ENCODE measurements around the gene DDO.
A peak's percentile ranks its signal among the peaks of the same experiment; 100 is the strongest.

The DDO gene

DNA sequence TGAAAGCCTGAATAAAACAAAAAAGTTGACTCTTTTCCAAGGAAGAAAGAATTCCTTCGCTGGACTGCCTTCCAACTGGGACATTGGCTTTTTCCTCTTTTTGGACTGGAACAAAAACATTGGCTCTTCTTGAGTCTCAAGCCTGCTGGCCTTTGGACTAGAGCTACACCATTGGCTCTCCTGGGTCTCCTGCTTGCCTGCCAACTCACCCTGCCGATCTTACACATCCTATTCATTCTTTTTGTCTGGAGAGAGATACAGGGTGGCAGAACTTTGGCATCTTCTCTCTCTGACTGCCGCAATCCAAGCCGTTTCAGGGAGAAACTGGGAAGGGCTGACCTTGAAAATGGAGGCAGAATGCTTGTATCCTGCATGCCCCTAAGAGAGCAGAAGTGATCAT lies 20.2 kb downstream of the DDO start:
- Histone ChIP-seq H3K27me3 (peaks cover 3 to 8% (median 8%) of the 10 kb centered on the region in 11 experiments; a peak in 20 of 22 replicates), H4K20me1 (no peaks in the 10 kb centered on the region), H3K4me1 (peaks cover 5 to 18% (median 16%) of the 10 kb centered on the region in 10 experiments; a peak in 19 of 20 replicates), H3K4me2 (0 out of 22 replicates have a peak overlapping the region, but pooled peaks of 1 of the 11 experiments have one; percentile 10), H3K9me3 (replicated peaks in 1 of 11) (peaks cover 0 to 4% (median 0%) of the 10 kb centered on the region in 11 experiments; a peak in 1 of 22 replicates), H3K9ac (no peak overlapping the region), H3K36me3 (no peaks in the 10 kb centered on the region), H3K27ac (no peak overlapping the region), H3K4me3 (no peak overlapping the region)
- no peak for TF ChIP-seq Cebpa-rat (IDR thresholded peaks at IDR 0.05)

DNA sequence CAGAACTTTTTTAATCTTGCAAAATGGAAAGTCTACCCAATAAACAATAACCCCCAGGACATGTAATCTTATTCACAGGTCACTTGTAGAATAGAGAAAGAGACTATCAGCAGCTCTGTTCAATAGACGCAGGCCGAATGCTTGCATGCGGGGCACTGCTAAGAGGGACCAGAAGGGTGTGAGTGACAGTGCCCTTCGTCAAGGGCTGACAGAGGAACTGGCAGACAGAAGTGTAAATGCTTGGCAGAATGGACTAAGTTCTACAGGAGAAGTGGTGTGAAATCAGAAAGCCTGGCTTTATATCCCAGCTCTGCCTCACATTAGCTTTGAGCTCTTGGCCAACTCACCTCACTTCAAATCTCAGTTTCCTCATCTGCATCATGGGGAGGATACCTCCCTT lies 21.0 kb downstream of the DDO start:
- Histone ChIP-seq H3K27me3 (peaks cover 0 to under 1% (median under 1%) of the 10 kb centered on the region in 11 experiments; a peak in 5 of 22 replicates), H3K4me3 (no peak overlapping the region), H3K36me3 (no peaks in the 10 kb centered on the region), H3K4me1 (peaks cover 5 to 20% (median 19%) of the 10 kb centered on the region in 10 experiments; a peak in 18 of 20 replicates), H3K9ac (no peak overlapping the region), H4K20me1 (no peaks in the 10 kb centered on the region), H3K27ac (no peak overlapping the region), H3K4me2 (no peak overlapping the region), H3K9me3 (replicated peaks in 1 of 11) (no peaks in the 10 kb centered on the region)
- TF ChIP-seq Cebpa-rat (IDR thresholded peaks at IDR 0.05), result no peak

- no peak for TF ChIP-seq Cebpa-rat (IDR thresholded peaks at IDR 0.05)
- no peak overlapping the region for H3K9ac ChIP-seq
- peaks cover 0 to 26% (median 14%) of the 10 kb centered on the region in 10 experiments; a peak in 16 of 20 replicates for H3K4me1 ChIP-seq
- no peak overlapping the region for H3K4me2 ChIP-seq
- H4K20me1 ChIP-seq, result no peaks in the 10 kb centered on the region
- no peak overlapping the region for H3K4me3 ChIP-seq
- H3K27me3 ChIP-seq, result no peaks in the 10 kb centered on the region
- H3K36me3 ChIP-seq, result no peaks in the 10 kb centered on the region
- H3K27ac ChIP-seq, result no peak overlapping the region
- no peaks in the 10 kb centered on the region for H3K9me3 ChIP-seq (replicated peaks in 1 of 11)
These were observed 22.6 kb downstream of the DDO start for GRCh38 chr6:110392727-110393126.

DNA sequence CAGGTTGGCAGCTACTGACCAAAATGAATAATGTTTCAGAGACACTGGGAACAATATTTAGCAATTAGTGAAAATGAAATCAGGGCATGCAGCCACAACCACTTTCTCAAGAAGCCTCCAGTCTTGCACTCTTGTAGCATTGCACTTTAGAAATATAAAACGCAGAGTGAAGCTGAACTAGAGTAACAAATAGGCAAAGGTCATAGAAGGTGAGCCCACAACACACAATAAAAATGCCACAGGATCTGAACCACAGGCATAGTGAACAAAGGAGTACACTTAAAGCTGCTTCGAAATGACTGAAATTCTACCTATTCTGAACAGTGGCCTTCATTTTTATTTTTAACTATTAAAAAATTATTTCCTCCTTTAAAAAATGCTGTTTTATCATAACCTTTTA lies 25.0 kb downstream of the DDO start:
- Histone ChIP-seq H4K20me1 (no peaks in the 10 kb centered on the region), H3K27me3 (no peaks in the 10 kb centered on the region), H3K9me3 (replicated peaks in 1 of 11) (no peaks in the 10 kb centered on the region), H3K4me2 (peak overlapping the region in 9 of 11 experiments; percentile 9 to 78 (median 58); a peak in 14 of 22 replicates), H3K9ac (no peak overlapping the region), H3K36me3 (no peaks in the 10 kb centered on the region), H3K4me3 (no peak overlapping the region), H3K4me1 (peaks cover 0 to 26% (median 13%) of the 10 kb centered on the region in 10 experiments; a peak in 16 of 20 replicates), H3K27ac (no peak overlapping the region)
- TF ChIP-seq Cebpa-rat (IDR thresholded peaks at IDR 0.05), result no peak

GRCh38 chr6:110389689-110390382 lies 25.5 kb downstream of the DDO start:
- Histone ChIP-seq H3K36me3 (no peaks in the 10 kb centered on the region), H3K27ac (peak overlapping the region in 3 of 11 experiments; percentile 9 to 18 (median 12); a peak in 1 of 22 replicates), H3K9me3 (replicated peaks in 1 of 11) (no peaks in the 10 kb centered on the region), H4K20me1 (no peaks in the 10 kb centered on the region), H3K4me2 (peak overlapping the region in 9 of 11 experiments; percentile 9 to 78 (median 58); a peak in 17 of 22 replicates), H3K9ac (no peak overlapping the region), H3K4me1 (peaks cover 0 to 26% (median 13%) of the 10 kb centered on the region in 10 experiments; a peak in 16 of 20 replicates), H3K4me3 (no peak overlapping the region), H3K27me3 (no peaks in the 10 kb centered on the region)
- TF ChIP-seq Cebpa-rat (IDR thresholded peaks at IDR 0.05), result no peak

GRCh38 chr6:110387986-110388385 lies 27.4 kb downstream of the DDO start:
- Histone ChIP-seq H3K4me1 (peaks cover 0 to 26% (median 13%) of the 10 kb centered on the region in 10 experiments; a peak in 16 of 20 replicates), H4K20me1 (no peaks in the 10 kb centered on the region), H3K4me3 (no peak overlapping the region), H3K9me3 (replicated peaks in 1 of 11) (no peaks in the 10 kb centered on the region; a peak in 1 of 22 replicates), H3K36me3 (no peaks in the 10 kb centered on the region), H3K4me2 (no peak overlapping the region), H3K27me3 (no peaks in the 10 kb centered on the region), H3K27ac (no peak overlapping the region), H3K9ac (no peak overlapping the region)
- no peak for TF ChIP-seq Cebpa-rat (IDR thresholded peaks at IDR 0.05)

DNA sequence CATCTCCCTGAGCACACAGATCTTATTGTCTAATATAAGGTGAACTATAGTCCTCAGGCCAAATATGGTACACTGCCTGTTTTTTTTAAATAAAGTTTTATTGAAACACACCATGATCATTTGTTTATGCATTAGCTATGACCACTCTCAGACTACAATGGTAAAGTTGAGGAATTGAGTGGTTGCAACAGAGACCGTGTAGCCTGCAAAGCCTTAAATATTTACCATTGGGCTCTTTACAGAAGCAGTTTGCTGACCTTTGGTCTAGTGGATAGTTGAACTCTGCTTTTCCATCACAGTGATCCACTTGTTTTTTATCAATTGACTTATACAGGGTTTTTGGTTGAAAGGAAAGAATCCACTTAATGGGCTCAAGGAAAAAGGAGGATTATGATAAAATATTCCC lies 29.9 kb downstream of the DDO start:
- Histone ChIP-seq H3K4me2 (no peak overlapping the region), H3K36me3 (no peaks in the 10 kb centered on the region), H3K9ac (no peak overlapping the region), H3K4me1 (peaks cover 0 to 20% (median 12%) of the 10 kb centered on the region in 10 experiments; a peak in 16 of 20 replicates), H3K9me3 (replicated peaks in 1 of 11) (peaks cover 0 to under 1% (median 0%) of the 10 kb centered on the region in 11 experiments; a peak in 3 of 22 replicates), H3K27ac (no peak overlapping the region), H3K4me3 (no peak overlapping the region), H3K27me3 (no peaks in the 10 kb centered on the region), H4K20me1 (no peaks in the 10 kb centered on the region)
- no peak for TF ChIP-seq Cebpa-rat (IDR thresholded peaks at IDR 0.05)

- Histone ChIP-seq H3K4me2 (no peak overlapping the region), H4K20me1 (no peaks in the 10 kb centered on the region), H3K4me1 (no peaks in the 10 kb centered on the region), H3K9ac (no peak overlapping the region), H3K36me3 (no peaks in the 10 kb centered on the region), H3K27me3 (no peaks in the 10 kb centered on the region), H3K4me3 (no peak overlapping the region), H3K9me3 (replicated peaks in 1 of 11) (peaks cover 0 to 20% (median 7%) of the 10 kb centered on the region in 11 experiments; a peak in 8 of 22 replicates), H3K27ac (no peak overlapping the region)
- no peak for TF ChIP-seq Cebpa-rat (IDR thresholded peaks at IDR 0.05)
These were observed 36.8 kb downstream of the DDO start for GRCh38 chr6:110378552-110378951.

DNA sequence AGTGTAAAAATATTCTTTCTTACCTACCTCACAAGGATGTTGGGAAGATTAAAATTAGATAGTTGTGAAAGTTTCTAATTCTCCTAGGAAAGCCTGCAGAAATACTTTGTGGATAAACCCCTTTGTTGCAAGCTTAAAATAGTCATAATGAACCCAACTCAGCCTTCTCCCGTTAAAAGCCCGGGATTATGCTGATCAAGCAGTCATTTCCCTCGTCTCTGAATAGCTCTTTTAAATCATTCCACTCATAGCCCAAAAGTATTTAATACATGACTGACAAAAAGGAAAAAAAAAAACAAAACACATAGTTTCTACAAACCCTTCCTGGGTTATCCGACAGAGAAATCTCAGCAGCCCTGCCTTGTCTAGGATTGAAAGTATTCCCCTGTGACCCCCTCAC lies 46.3 kb downstream of the DDO start:
- Histone ChIP-seq H3K4me3 (no peak overlapping the region), H3K9me3 (replicated peaks in 1 of 11) (no peaks in the 10 kb centered on the region), H3K9ac (no peak overlapping the region), H3K4me1 (peaks cover 0 to 17% (median 12%) of the 10 kb centered on the region in 10 experiments; a peak in 8 of 20 replicates), H3K4me2 (peak overlapping the region in 5 of 11 experiments; percentile 17 to 50 (median 46); a peak in 6 of 22 replicates), H4K20me1 (no peaks in the 10 kb centered on the region), H3K27me3 (no peaks in the 10 kb centered on the region), H3K27ac (no peak overlapping the region), H3K36me3 (no peaks in the 10 kb centered on the region)
- TF ChIP-seq Cebpa-rat (IDR thresholded peaks at IDR 0.05), result no peak

All from BLaER1 treated with 17β-estradiol and CSF1 and Interleukin-3, amounts not matched to agents 10 nM and 100 nM (cell line).